ENCODE data around the gene NKD2. TPM values are rescaled to one million over a fixed set of nuclear protein-coding genes. Genes with fewer than 3 reads are reported as not detected.

NKD2 gene
- total and polyA plus RNA-seq, 9 of the 15 experiments (the other 6 are each of a cell fraction or from before 2014, with no cell fraction given), result 0.09 to 0.64 (median 0.27) TPM; not detected in 5

- TF ChIP-seq MGA (IDR thresholded peaks at IDR 0.05) (peak; percentile 37; the same call in 1 of the 2 replicates), E2F6 (IDR thresholded peaks at IDR 0.05; ENCODE audit: borderline replicate concordance in 1 of 2, extremely low read depth in 1 of 2, insufficient read depth in 1 of 2, insufficient read length in 1 of 2, low read depth in 1 of 2, low read length in 1 of 2, poor library complexity in 1 of 2, severe bottlenecking in 1 of 2) (peak in 1 of 2 experiments; percentile 17), CTCF (IDR thresholded peaks at IDR 0.05 in 2 of 3, conservative IDR thresholded peaks at IDR 0.05 in 1 of 3; ENCODE audit: insufficient read depth in 2 of 3, low read depth in 1 of 3, low read length in 3 of 3) (peak in 2 of 3 experiments; percentile 2 to 26; a peak in 2 of 6 replicates), TAF9B (IDR thresholded peaks at IDR 0.05; ENCODE audit: partially characterized antibody) (no peak), KHSRP (IDR thresholded peaks at IDR 0.05) (no peak), SMARCE1 (IDR thresholded peaks at IDR 0.05) (no peak), HDAC8 (tag; IDR thresholded peaks at IDR 0.05) (no peak), ZNF668 (CRISPR knock-in tag; IDR thresholded peaks at IDR 0.05) (no peak), ZNF511 (CRISPR knock-in tag; IDR thresholded peaks at IDR 0.05) (no peak), IRF1 (CRISPR knock-in tag; IDR thresholded peaks at IDR 0.05; ENCODE audit: borderline replicate concordance) (no peak)
These were observed 42.8 kb upstream of the NKD2 start (continued) for GRCh38 chr5:965604-966344.

Measured in K562 (cell line).